HUES6 (cell line): Measurements from ENCODE around the gene SDC1.

Experiments used
- H3K27ac ChIP-seq: 2 replicates; pipeline ENCODE4 v1.7.0; 2013; ENCODE audit warnings: low read depth, mild to moderate bottlenecking, low read length, inconsistent platforms
- H3K27me3 ChIP-seq: 2 replicates; pipeline ENCODE4 v1.6.1; 2013; ENCODE audit warnings: low read length; ENCODE audit not compliant: control insufficient read depth, insufficient read depth
- H3K36me3 ChIP-seq: 2 replicates; pipeline ENCODE4 v1.6.1; 2013; ENCODE audit warnings: low read length; ENCODE audit not compliant: control insufficient read depth, insufficient read depth
- H3K4me1 ChIP-seq: 2 replicates; pipeline ENCODE4 v1.6.1; 2013; ENCODE audit warnings: low read length; ENCODE audit not compliant: control insufficient read depth, insufficient read depth
- H3K4me3 ChIP-seq: 2 replicates; pipeline ENCODE4 v1.5.1; 2013; ENCODE audit warnings: low read depth, low read length
- H3K9ac ChIP-seq: one replicate; pipeline ENCODE4 v1.6.1; 2013; ENCODE audit warnings: mild to moderate bottlenecking, low read length
- H3K9me3 ChIP-seq: 2 replicates; pipeline ENCODE4 v1.6.1; 2013; ENCODE audit warnings: low read depth, low read length; ENCODE audit not compliant: control insufficient read depth, insufficient read depth

SDC1 gene

GRCh38 chr2:20180676-20181648 lies 44.0 kb downstream of the SDC1 start:
- Histone ChIP-seq H3K36me3 (no peaks in the 10 kb centered on the region), H3K4me1 (peaks cover 19% of the 10 kb centered on the region), H3K4me3 (no peak overlapping the region), H3K27me3 (no peaks in the 10 kb centered on the region), H3K9me3 (no peaks in the 10 kb centered on the region), H3K9ac (no peak overlapping the region), H3K27ac (no peak overlapping the region)

- no peak overlapping the region for H3K27ac ChIP-seq
These were observed 45.0 kb downstream of the SDC1 start for GRCh38 chr2:20179755-20180594.

GRCh38 chr2:20179466-20179754 lies 45.5 kb downstream of the SDC1 start:
- Histone ChIP-seq H3K36me3 (no peaks in the 10 kb centered on the region), H3K9me3 (no peaks in the 10 kb centered on the region), H3K4me3 (no peak overlapping the region), H3K27ac (no peak overlapping the region), H3K4me1 (peaks cover 5% of the 10 kb centered on the region; the same call in 1 of the 2 replicates), H3K9ac (no peak overlapping the region), H3K27me3 (no peaks in the 10 kb centered on the region)

More at GRCh38 chr2:20179755-20180594, 45.0 kb downstream of the SDC1 start:
- H3K27me3 ChIP-seq, result no peaks in the 10 kb centered on the region
- H3K9ac ChIP-seq, result no peak overlapping the region
- no peaks in the 10 kb centered on the region for H3K36me3 ChIP-seq
- H3K9me3 ChIP-seq, result no peaks in the 10 kb centered on the region
- H3K4me1 ChIP-seq, result peaks cover 9% of the 10 kb centered on the region; the same call in 1 of the 2 replicates
- no peak overlapping the region for H3K4me3 ChIP-seq

- Histone ChIP-seq H3K4me1 (peaks cover 2% of the 10 kb centered on the region; the same call in 1 of the 2 replicates), H3K36me3 (no peaks in the 10 kb centered on the region), H3K9ac (no peak overlapping the region), H3K9me3 (no peaks in the 10 kb centered on the region), H3K27ac (no peak overlapping the region), H3K27me3 (no peaks in the 10 kb centered on the region), H3K4me3 (no peak overlapping the region)
These were observed 46.1 kb downstream of the SDC1 start for GRCh38 chr2:20178666-20179465.

- Histone ChIP-seq H3K4me1 (peaks cover 2% of the 10 kb centered on the region; the same call in 1 of the 2 replicates), H3K27ac (no peak overlapping the region), H3K9ac (no peak overlapping the region), H3K4me3 (no peak overlapping the region), H3K36me3 (no peaks in the 10 kb centered on the region), H3K9me3 (no peaks in the 10 kb centered on the region), H3K27me3 (no peaks in the 10 kb centered on the region)
These were observed 46.7 kb downstream of the SDC1 start for GRCh38 chr2:20178249-20178607.

GRCh38 chr2:20177556-20178248 lies 47.2 kb downstream of the SDC1 start:
- no peak overlapping the region for H3K4me3 ChIP-seq
- H3K9ac ChIP-seq, result no peak overlapping the region
- H3K27me3 ChIP-seq, result no peaks in the 10 kb centered on the region
- no peak overlapping the region for H3K27ac ChIP-seq
- peaks cover 2% of the 10 kb centered on the region; the same call in 1 of the 2 replicates for H3K4me1 ChIP-seq
- H3K9me3 ChIP-seq, result no peaks in the 10 kb centered on the region
- no peaks in the 10 kb centered on the region for H3K36me3 ChIP-seq

GRCh38 chr2:20176760-20177159 lies 48.2 kb downstream of the SDC1 start:
- Histone ChIP-seq H3K4me3 (no peak overlapping the region), H3K27me3 (no peaks in the 10 kb centered on the region), H3K4me1 (peaks cover 6% of the 10 kb centered on the region; the same call in 1 of the 2 replicates), H3K9ac (no peak overlapping the region), H3K27ac (no peak overlapping the region), H3K36me3 (no peaks in the 10 kb centered on the region), H3K9me3 (no peaks in the 10 kb centered on the region)

GRCh38 chr2:20175931-20176330 lies 49.0 kb downstream of the SDC1 start:
- H3K27me3 ChIP-seq, result no peaks in the 10 kb centered on the region

GRCh38 chr2:20175267-20175666 lies 49.7 kb downstream of the SDC1 start:
- H3K27ac ChIP-seq, result no peak overlapping the region
- no peaks in the 10 kb centered on the region for H3K9me3 ChIP-seq
- peaks cover 8% of the 10 kb centered on the region; the same call in 1 of the 2 replicates for H3K4me1 ChIP-seq
- H3K4me3 ChIP-seq, result no peak overlapping the region
- no peaks in the 10 kb centered on the region for H3K27me3 ChIP-seq
- H3K9ac ChIP-seq, result no peak overlapping the region
- H3K36me3 ChIP-seq, result no peaks in the 10 kb centered on the region

More at GRCh38 chr2:20175931-20176330, 49.0 kb downstream of the SDC1 start:
- H3K36me3 ChIP-seq, result no peaks in the 10 kb centered on the region
- no peak overlapping the region for H3K4me3 ChIP-seq
- no peaks in the 10 kb centered on the region for H3K9me3 ChIP-seq
- no peak overlapping the region for H3K27ac ChIP-seq
- peaks cover 6% of the 10 kb centered on the region; the same call in 1 of the 2 replicates for H3K4me1 ChIP-seq
- no peak overlapping the region for H3K9ac ChIP-seq

- H3K4me3 ChIP-seq, result no peak overlapping the region
- H3K27ac ChIP-seq, result no peak overlapping the region
- no peaks in the 10 kb centered on the region for H3K36me3 ChIP-seq
- H3K9me3 ChIP-seq, result no peaks in the 10 kb centered on the region
- H3K9ac ChIP-seq, result no peak overlapping the region
- no peaks in the 10 kb centered on the region for H3K27me3 ChIP-seq
- peaks cover 15% of the 10 kb centered on the region for H3K4me1 ChIP-seq
These were observed 50.5 kb downstream of the SDC1 start for GRCh38 chr2:20174410-20174809.
